Endothelial cell of umbilical vein (primary cell): ENCODE results near the gene DDX55.

ENCODE experiments used
- EZH2 ChIP-seq: IDR thresholded peaks from 2 replicates; pipeline ENCODE4 v1.6.1; 2012; ENCODE audit warnings: borderline replicate concordance, low read depth, mild to moderate bottlenecking, moderate library complexity, low read length, inconsistent platforms; ENCODE audit not compliant: severe bottlenecking
- JUN ChIP-seq: IDR thresholded peaks from 2 replicates; pipeline ENCODE4 v1.6.1; 2011; ENCODE audit warnings: borderline replicate concordance, low read depth; ENCODE audit not compliant: insufficient read length, insufficient read depth
- MAX ChIP-seq: IDR thresholded peaks from 2 replicates; pipeline ENCODE4 v1.6.1; 2011; ENCODE audit not compliant: insufficient read depth, insufficient read length
- POLR2A ChIP-seq: IDR thresholded peaks from 2 replicates; pipeline ENCODE4 v1.6.1; 2012; ENCODE audit warnings: low read depth, mild to moderate bottlenecking, control low read depth, low read length
- POLR2AphosphoS5 ChIP-seq: IDR thresholded peaks from 2 replicates; pipeline ENCODE4 v1.6.1; 2012; ENCODE audit warnings: low read depth, mild to moderate bottlenecking, control low read depth, low read length, moderate library complexity; ENCODE audit not compliant: insufficient read depth
- TF ChIP-seq, protein P1 (sequence below), 2 donors: IDR thresholded peaks; 1 replicate in 1 of 2; 2 replicates in 1 of 2; pipeline ENCODE4 v1.5.1; 2011; ENCODE audit warnings: low read length in 2 of 2, mild to moderate bottlenecking in 2 of 2, moderate library complexity in 2 of 2, control low read depth in 1 of 2, inconsistent platforms in 1 of 2, low read depth in 1 of 2; ENCODE audit not compliant: insufficient read depth in 1 of 2; ENCODE audit errors: extremely low read depth in 1 of 2

DNA sequence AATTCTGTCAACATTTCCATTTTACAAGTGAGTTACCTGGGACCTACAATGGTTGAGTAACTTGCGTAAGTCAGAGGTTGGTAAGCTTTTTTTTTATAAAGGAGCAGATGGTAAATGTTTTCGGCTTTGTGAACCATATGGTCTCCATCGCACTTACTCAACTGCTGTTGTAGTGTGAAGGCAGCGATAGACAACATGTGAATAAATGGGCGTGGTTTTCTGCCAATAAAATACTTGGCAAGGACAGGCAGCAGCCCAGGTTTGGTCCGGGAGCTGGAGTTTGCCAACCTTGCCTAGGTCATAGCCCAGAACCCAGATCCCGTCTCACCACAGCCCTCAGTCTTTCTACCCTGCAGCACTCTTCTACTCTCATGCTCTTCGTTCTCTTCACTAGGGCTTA is 6.3 kb downstream of the DDX55 start:
- TF ChIP-seq EZH2 (no peak), POLR2A (no peak), MAX (no peak), POLR2AphosphoS5 (no peak), JUN (no peak)
- TF ChIP-seq, protein P1, sequence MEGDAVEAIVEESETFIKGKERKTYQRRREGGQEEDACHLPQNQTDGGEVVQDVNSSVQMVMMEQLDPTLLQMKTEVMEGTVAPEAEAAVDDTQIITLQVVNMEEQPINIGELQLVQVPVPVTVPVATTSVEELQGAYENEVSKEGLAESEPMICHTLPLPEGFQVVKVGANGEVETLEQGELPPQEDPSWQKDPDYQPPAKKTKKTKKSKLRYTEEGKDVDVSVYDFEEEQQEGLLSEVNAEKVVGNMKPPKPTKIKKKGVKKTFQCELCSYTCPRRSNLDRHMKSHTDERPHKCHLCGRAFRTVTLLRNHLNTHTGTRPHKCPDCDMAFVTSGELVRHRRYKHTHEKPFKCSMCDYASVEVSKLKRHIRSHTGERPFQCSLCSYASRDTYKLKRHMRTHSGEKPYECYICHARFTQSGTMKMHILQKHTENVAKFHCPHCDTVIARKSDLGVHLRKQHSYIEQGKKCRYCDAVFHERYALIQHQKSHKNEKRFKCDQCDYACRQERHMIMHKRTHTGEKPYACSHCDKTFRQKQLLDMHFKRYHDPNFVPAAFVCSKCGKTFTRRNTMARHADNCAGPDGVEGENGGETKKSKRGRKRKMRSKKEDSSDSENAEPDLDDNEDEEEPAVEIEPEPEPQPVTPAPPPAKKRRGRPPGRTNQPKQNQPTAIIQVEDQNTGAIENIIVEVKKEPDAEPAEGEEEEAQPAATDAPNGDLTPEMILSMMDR (IDR thresholded peaks at IDR 0.05; ENCODE audit: extremely low read depth in 1 of 2, insufficient read depth in 1 of 2, low read depth in 1 of 2, low read length in 2 of 2), result no peak
